DMS79 treated with DMSO at 0.1 percent for 48 hours (cell line): ENCODE measurements around the gene IPO4.

Experiments
- DNase-seq: peaks from one replicate; lab custom pipeline; 2025; lab: John Stamatoyannopoulos, UW

The IPO4 gene

DNA sequence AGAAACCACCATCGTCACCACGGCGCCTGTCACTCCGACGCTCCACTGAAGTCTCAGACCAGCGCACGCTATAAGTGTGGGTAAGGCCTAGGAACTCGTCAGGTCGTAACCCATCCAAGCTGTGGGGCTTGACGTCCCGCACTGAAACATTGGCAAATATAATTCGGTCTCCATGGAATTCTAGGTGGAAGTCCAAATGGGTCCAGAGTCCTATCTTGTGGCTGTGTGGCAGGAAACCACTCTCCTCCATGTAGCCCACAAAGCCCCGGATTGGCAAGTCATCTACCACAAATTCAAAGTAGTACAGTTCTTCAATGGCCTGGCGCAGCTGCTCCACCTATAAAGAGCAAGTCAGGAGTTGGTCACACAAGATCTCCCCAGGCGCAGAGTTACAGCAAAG is 4.3 kb upstream of the IPO4 start:
- no peak for DNase-seq

DNA sequence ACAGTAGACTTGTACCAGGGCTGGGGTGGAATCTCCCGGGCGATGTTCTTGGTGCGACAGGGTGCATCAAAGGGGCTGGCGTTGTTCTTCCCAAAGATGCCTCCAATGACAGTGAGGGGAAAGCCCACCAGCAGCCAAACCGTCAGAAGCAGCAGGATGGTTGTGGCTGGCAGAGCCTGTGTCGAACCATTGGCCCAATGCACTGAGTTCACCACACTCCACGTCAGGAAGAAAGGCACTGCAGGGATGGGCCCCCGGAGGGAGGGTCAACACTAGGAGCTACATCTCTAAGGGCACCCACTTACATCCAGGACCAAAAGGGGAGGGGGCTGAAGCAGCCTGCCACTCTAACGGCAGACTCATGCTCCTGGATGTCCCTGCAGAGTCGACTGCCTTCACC is 1.8 kb upstream of the IPO4 start:
- DNase-seq: no peak

GRCh38 chr14:24189460-24189859 is 844 bp upstream of the IPO4 start:
- DNase-seq: no peak

DNA sequence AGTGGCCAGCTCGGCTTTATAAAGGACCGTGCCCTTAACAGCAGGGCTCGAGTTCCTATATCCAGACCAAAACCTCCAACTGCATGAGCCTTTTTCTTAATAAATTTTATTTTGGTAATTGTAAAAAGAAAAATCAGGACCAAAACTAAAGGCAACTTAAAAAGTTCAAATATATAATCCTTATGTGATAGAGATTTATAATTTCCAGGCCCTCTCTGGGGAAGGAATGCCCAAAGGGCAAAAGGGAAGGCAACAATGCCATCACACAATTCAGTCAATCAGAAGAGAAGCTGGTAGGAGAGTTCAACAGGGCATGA is 401 bp upstream of the IPO4 start:
- DNase-seq: no peak

DNA sequence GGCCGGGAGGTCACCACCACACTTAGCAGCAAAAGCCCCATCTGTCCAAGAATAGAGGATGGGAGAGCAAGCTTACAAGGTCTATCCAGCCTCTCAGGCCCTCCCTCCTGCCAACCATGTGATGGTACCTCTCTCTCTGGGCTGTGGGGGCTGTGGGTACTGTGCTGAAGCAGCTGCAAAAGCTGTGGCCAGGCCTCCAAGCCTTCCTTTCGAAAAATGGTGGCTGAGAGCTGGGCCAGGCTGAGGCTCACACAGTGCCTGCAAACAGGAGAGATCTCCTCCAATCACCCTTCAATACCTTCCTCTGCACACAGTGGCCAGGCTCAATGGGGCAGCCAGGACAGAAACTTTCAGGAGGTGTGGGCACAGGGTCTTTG is 1.1 kb downstream of the IPO4 start:
- DNase-seq: no peak

DNA sequence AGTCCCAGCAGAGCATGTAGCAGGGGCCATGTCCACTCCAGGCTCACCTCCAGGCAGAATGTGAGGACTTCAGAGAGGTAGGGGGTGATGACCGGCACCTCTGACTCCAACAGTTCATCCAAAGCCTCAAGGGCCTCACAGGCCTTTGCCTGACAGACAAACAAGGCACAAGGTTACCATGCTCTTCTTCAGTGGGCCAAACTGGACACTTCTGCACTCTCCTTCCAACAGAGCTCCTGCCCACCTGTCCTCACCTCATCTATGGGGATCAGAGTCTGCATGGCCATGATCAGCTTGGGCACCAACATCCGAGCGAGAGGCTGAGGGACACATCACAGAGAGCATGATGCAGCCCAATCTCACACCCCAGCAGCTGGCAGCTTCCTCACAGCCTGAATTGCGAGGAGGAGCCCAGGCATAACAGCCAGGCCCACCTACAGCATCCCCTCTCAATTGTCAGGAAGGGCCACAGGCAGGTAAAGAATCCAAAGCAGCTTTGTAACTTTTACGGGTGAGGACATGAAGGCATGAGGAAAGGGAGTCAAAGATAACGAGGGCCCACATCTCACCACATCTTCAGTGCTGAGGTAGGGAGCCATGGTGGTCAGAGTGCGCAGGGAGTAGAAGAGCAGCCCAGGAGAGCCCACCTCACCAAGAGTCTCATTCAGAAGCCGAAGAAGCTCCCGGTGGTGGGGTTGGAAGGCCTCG is 1.6 kb downstream of the IPO4 start:
- DNase-seq: no peak

DNA sequence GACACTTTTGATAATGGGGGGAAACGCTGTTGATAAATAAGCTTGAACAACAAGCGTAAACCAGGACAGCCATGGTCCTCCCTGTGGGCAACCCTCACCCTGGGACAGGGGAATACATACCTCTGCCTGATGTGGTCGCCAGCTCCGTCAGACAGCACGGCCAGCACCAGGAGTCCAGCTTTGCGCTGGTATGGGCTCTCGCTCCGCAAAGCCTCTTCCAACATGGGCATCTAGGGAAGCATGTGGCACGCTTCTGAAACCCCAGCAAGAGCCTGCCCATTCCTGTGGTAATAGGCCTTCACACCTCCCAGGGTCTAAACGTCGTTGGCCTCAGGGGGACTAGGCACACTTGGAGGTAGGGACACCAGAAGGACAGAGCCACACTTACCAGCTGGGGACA is 2.9 kb downstream of the IPO4 start:
- DNase-seq: no peak

- no peak for DNase-seq
Measured at GRCh38 chr14:24185026-24185425, 3.6 kb downstream of the IPO4 start.

- DNase-seq: no peak
Measured at GRCh38 chr14:24184104-24184970, 4.3 kb downstream of the IPO4 start.

DNA sequence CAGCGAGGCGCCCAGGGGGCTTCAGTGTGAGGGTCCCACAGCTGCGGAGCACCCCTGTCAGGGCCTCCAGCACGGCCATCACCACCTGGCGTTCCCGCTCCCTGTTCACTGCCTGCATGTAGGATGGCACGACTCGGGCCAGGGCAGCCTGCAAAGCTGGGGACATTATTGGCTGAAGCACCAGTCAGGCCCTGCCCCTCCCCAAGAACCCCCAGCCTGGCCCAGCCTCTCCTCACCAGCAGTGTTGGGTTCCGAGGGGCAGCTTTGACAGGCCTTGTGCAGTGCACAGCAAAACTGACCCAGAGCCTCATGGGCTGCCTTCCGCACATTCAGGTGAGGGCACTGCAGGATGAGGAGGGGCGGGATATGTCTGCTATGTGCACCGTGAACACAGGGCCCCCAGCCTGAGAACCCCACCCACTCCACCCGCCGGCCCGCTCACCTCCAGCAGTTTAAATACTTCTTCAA is 5.6 kb downstream of the IPO4 start:
- no peak for DNase-seq

DNA sequence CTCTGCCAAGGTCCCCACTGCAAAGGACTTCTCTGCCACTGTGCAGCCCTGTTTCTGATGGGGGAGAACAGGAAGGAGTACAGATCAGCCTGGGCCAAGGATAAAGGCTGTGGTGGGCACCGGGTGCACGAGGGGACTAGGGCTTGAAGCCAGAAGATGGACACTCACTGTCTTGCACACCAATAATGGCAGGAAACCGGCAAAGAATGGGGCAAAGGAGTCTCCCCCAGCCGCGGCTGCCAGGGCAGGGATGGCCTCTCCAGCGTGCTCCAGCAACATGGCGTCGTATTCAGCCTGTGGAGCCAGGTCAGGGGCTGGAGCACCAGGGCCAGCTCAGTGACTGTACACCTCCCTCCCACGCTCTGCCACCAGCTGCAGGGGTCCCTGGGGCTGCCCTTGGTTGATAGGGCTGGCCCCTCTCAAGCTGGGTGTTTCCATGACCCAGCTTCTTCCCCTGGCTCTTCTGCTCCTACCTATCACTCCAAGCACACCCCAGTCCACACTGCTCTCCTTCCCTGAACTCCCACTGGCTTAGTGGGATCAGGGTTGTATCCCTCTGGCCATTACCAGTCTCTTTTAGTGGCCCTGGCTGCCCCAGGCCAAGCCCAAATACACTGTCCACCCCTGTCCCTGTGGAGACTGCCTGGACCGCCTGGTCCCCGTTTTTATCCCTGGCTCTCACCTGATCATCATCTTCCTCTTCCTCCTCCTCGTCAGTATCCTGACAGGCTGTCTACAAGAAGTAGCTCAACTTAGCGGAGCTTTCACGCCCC is 6.3 kb downstream of the IPO4 start:
- no peak for DNase-seq

GRCh38 chr14:24181371-24182077 is 7.1 kb downstream of the IPO4 start:
- DNase-seq: no peak

- no peak for DNase-seq
Measured at GRCh38 chr14:24179961-24180796, 8.4 kb downstream of the IPO4 start.

DNA sequence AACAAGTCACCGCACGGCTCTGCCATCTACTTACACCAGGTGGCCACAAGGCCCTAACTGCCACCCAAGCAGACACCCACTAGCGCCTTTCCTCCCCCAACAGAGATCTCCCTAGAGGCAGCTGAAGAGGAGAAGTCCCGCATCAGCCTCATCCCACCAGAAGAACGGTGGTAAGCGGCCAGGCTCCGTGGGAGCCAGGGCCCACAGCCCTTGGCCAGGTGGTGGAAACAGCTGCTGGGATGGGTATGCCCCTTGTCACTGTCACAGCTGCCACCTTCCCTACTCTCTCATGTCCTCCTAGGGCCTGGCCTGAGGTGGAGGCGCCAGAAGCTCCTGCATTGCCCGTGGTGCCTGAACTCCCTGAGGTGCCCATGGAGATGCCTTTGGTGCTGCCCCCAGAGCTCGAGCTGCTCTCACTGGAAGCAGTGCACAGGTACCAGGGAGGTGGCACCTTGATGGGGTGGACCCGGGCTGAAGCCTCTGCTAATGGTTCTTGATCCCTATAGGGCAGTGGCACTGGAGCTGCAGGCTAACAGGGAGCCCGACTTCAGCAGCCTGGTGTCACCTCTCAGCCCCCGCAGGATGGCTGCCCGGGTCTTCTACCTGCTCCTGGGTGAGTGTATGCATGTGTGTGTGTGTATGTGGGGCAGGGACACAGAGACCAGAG is 9.2 kb downstream of the IPO4 start:
- no peak for DNase-seq

- DNase-seq: no peak
Measured at GRCh38 chr14:24178399-24179178, 10.0 kb downstream of the IPO4 start.

GRCh38 chr14:24177891-24178290 is 10.7 kb downstream of the IPO4 start:
- no peak for DNase-seq

- no peak for DNase-seq
Measured at GRCh38 chr14:24177041-24177825, 11.4 kb downstream of the IPO4 start.

- DNase-seq: no peak
Measured at GRCh38 chr14:24176599-24176998, 12.0 kb downstream of the IPO4 start.

DNA sequence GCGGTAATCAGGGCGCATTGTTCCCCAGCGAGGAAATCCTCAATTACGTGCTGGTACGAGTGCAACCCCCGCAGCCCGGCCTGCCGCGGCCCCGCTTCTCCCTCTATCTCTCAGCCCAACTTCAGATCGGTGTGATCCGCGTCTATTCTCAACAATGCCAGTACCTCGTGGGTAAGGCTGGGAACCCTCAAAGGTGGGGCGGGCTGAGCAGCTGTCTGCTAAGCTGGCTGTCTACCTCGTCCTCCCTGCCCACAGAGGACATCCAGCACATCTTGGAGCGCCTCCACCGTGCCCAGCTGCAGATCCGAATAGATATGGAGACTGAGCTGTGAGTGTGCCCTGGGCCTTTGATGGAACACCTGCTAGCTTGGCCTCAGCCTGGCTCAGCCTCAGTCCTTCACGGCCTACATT is 15.7 kb downstream of the IPO4 start:
- DNase-seq: peak; percentile 36
